BJ (cell line): ENCODE data around the gene PDE6A. TPM values are rescaled to one million over a fixed set of nuclear protein-coding genes. Genes with fewer than 3 reads are reported as not detected.
A peak's percentile ranks its signal among the peaks of the same experiment; 100 is the strongest.

ENCODE experiments used
- CTCF ChIA-PET: fragments of 350-600 bp; formaldehyde crosslinking; extraction: SDS; loops from one replicate; lab custom pipeline; 2021; ENCODE audit warnings: antibody characterized with exemption, inconsistent platforms; lab: Yijun Ruan, JAX
- POLR2A ChIA-PET: fragments of 300-600 bp; sonication (Branson Sonifier 250); formaldehyde crosslinking; extraction: SDS; loops from one replicate; lab custom pipeline; 2021; ENCODE audit warnings: antibody characterized with exemption; lab: Charles Lee
- DNase-seq: peaks from one replicate; pipeline ENCODE4 v3.0.0-alpha.2; 2011; ENCODE audit warnings: low read depth
- H3K27me3 ChIP-seq: 2 replicates; pipeline ENCODE4 v1.6.0; 2011; ENCODE audit warnings: low read length; ENCODE audit not compliant: control insufficient read depth, insufficient read depth
- H3K36me3 ChIP-seq: 2 replicates; pipeline ENCODE4 v1.5.1; 2011; ENCODE audit warnings: low read length; ENCODE audit not compliant: control insufficient read depth, insufficient read depth
- H3K4me3 ChIP-seq: 2 replicates; pipeline ENCODE4 v1.5.1; 2011; ENCODE audit warnings: low read depth, mild to moderate bottlenecking, control low read depth, low read length
- polyA plus RNA-seq: library from polyadenylated mRNA; depleted of rRNA; stranded (reverse); fragments of >200 nt; gene quantifications from 2 replicates; pipeline ENCODE4 v1.2.3, GENCODE V29; 2011
- TF ChIP-seq, protein P1 (sequence below): IDR thresholded peaks from 2 replicates; pipeline ENCODE4 v1.5.1; 2011; ENCODE audit warnings: low read depth, mild to moderate bottlenecking, control low read depth, inconsistent platforms, low read length, moderate library complexity; ENCODE audit not compliant: insufficient read depth

PDE6A gene
- polyA plus RNA-seq, 1 experiment, result not detected

DNA sequence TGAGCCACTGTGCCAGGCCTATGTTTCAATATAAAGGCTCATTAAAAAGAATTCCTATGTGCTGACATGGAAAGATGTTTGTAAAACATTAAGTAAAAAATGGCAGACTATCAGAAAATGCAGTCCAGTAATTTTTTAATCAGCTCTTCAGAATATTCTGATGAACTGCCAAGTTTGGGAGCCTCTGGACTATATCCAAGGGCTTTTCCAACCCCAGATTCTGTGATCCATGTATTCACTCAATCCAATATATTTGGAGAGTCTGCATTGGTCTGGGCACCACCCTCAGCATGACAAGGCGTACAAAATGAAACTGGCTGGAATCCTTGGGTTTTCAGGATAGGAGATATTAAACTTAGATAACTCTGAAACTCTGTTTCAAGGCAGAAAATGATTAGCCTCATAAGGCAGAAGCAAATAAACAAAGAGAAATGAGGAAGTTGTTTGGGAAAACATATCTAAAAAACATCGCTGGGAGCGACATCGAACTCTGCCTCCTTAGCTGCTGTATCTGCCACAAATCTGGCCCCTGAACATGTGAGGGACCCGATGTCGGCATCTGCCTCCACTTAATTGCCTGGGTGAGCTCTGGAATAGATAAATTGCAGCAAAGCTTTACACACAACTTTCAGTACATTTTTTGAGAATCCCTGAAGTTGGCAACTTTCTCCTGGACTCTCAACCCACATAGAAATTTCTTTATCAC is 14.4 kb downstream of the PDE6A start:
- Histone ChIP-seq H3K4me3 (peak overlapping the region; percentile 22), H3K36me3 (no peaks in the 10 kb centered on the region), H3K27me3 (0 out of 2 replicates have a peak, but pooled peaks cover 2% of the 10 kb centered on the region)
- POLR2A ChIA-PET, result no interaction called here
- TF ChIP-seq, protein P1, sequence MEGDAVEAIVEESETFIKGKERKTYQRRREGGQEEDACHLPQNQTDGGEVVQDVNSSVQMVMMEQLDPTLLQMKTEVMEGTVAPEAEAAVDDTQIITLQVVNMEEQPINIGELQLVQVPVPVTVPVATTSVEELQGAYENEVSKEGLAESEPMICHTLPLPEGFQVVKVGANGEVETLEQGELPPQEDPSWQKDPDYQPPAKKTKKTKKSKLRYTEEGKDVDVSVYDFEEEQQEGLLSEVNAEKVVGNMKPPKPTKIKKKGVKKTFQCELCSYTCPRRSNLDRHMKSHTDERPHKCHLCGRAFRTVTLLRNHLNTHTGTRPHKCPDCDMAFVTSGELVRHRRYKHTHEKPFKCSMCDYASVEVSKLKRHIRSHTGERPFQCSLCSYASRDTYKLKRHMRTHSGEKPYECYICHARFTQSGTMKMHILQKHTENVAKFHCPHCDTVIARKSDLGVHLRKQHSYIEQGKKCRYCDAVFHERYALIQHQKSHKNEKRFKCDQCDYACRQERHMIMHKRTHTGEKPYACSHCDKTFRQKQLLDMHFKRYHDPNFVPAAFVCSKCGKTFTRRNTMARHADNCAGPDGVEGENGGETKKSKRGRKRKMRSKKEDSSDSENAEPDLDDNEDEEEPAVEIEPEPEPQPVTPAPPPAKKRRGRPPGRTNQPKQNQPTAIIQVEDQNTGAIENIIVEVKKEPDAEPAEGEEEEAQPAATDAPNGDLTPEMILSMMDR, result no peak
- CTCF ChIA-PET, result interaction anchor here (0.9 kb wide), 1 partner anchor 9 kb away, joined by 3 read pairs; no protein-coding TSS in a partner anchor
- no peak for DNase-seq

DNA sequence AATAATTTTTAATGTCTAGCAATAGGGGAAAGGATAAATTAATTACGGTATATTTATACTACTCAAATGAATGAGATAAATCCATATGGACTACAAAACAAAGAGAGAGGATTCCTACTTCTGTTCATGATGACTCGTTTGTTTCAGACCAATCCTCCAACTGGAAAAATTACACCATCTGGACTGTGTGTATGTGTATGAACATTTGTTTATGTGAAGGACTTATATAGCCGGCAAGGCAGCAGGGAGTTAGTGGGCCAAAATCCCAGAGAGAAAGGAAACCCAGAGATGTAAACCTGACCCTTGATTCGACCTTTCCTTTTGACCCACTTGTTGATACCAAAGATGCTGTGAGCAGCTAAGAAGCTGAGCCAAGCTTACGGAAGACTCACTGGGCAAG is 20.1 kb downstream of the PDE6A start:
- DNase-seq, result no peak
- no peak overlapping the region for H3K4me3 ChIP-seq
- H3K27me3 ChIP-seq, result 0 out of 2 replicates have a peak, but pooled peaks cover 1% of the 10 kb centered on the region
- POLR2A ChIA-PET, result no interaction called here
- H3K36me3 ChIP-seq, result no peaks in the 10 kb centered on the region
- CTCF ChIA-PET, result interaction anchor here (1.0 kb wide), 1 partner anchor 71 kb away, joined by 4 read pairs; no protein-coding TSS in a partner anchor
- TF ChIP-seq, protein P1, result no peak

DNA sequence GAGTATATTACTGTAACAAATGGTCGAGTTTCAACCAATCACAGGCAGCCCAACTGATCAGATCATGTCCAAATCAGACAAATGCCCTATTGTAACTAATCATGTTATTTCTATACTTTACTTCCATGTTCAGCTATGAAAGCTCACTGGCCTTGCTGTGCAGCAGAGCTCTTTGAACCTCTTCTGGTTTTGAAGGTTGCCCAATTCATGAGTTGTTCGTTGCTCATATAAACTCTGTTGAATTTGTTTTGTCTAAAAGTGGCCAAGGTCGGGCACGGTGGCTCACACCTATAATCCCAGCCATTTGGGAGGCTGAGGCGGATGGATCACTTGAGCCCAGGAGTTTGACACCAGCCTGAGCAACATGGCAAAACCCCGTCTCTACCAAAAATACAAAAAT is 21.6 kb downstream of the PDE6A start:
- no peak for DNase-seq
- 0 out of 2 replicates have a peak, but pooled peaks cover 1% of the 10 kb centered on the region for H3K27me3 ChIP-seq
- POLR2A ChIA-PET, result no interaction called here
- CTCF ChIA-PET, result interaction anchor here (0.9 to 1.2 kb wide), 2 partner anchors 35 to 39 kb away, joined by 3 to 4 read pairs; no protein-coding TSS in a partner anchor
- no peak overlapping the region for H3K4me3 ChIP-seq
- TF ChIP-seq, protein P1, result no peak
- H3K36me3 ChIP-seq, result no peaks in the 10 kb centered on the region

DNA sequence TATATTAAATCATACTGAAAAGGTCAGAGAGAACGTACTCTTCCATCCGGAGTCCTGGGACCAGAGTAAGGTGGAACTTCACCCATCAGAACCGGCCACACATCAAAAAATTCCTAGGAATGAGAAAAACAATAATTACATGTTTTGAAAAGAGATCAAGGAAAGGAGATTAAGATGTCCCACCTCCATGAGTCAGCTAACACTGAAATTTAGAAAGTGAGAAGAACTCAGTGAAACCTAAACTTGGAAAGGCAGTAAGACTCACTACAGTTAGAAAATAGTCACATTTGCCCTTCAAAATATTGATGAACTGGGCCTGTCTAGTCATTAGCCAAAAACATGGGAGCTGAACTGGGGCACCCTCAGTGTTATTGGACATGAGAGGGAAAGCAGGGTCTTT is 23.0 kb downstream of the PDE6A start:
- 0 out of 2 replicates have a peak, but pooled peaks cover 1% of the 10 kb centered on the region for H3K27me3 ChIP-seq
- H3K4me3 ChIP-seq, result no peak overlapping the region
- CTCF ChIA-PET, result interaction anchor here (1.4 kb wide), 1 partner anchor 9 kb away, joined by 3 read pairs; no protein-coding TSS in a partner anchor
- POLR2A ChIA-PET, result no interaction called here
- TF ChIP-seq, protein P1, result no peak
- DNase-seq, result no peak
- H3K36me3 ChIP-seq, result no peaks in the 10 kb centered on the region

DNA sequence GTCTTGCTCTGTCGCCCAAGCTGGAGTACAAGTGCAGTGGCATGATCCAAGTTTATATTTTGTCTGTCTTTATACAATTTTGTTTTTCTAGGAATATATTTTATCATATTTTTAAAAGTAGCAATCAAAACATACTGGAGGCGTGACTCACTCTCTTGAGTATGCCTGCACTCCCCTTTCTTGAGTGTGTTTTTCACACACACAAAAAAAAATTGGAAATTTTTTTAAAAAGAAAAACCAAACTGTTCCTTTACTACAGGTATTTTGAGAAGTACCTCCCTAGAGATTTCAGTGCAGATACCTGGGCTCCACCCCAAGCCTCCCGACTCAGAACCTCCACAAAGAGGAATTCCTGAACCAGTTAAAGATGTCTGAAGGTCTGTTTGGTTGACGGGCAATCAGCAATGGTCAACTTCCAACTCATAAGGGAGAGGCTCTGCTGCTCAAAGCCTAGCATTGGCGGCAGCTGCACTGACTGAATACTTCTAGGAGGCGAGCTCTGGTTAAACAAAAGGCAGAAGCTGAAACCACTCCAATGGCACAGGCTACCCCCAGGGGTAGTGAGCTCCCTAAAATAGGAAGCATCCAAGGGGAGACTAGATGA is 27.4 kb downstream of the PDE6A start:
- Histone ChIP-seq H3K36me3 (no peaks in the 10 kb centered on the region), H3K4me3 (no peak overlapping the region), H3K27me3 (0 out of 2 replicates have a peak, but pooled peaks cover 1% of the 10 kb centered on the region)
- ChIA-PET CTCF (interaction anchor here (0.9 to 1.6 kb wide), 3 partner anchors 10 to 45 kb away, joined by 3 to 6 read pairs (median 5); no protein-coding TSS in a partner anchor), POLR2A (no interaction called here)
- no peak for DNase-seq
- TF ChIP-seq, protein P1, result no peak
